HEK293 (cell line): ENCODE results near the gene CCDC85C.
A peak's percentile ranks its signal among the peaks of the same experiment; 100 is the strongest.

ENCODE experiments used
- ELK4 ChIP-seq: IDR thresholded peaks from 2 replicates; pipeline ENCODE4 v1.6.1; 2011; ENCODE audit warnings: mild to moderate bottlenecking, low read depth, low read length, borderline replicate concordance
- FEZF1 ChIP-seq: fragments of 450-650 bp; formaldehyde crosslinking; IDR thresholded peaks from 2 replicates; pipeline ENCODE4 v1.5.1; 2016; ENCODE audit warnings: missing biosample characterization, missing genetic modification characterization
- KLF8 ChIP-seq: fragments of 450-650 bp; formaldehyde crosslinking; IDR thresholded peaks from 2 replicates; pipeline ENCODE4 v1.5.1; 2016; ENCODE audit warnings: missing biosample characterization, missing genetic modification characterization
- MEIS1 ChIP-seq: sonication (generic); formaldehyde crosslinking; IDR thresholded peaks from 2 replicates; pipeline ENCODE4 v1.8.1; 2022; ENCODE audit warnings: missing genetic modification reagents, mild to moderate bottlenecking, borderline replicate concordance
- MZF1 ChIP-seq: fragments of 450-650 bp; formaldehyde crosslinking; IDR thresholded peaks from 2 replicates; pipeline ENCODE4 v1.5.1; 2017; ENCODE audit warnings: missing biosample characterization, missing genetic modification characterization, borderline replicate concordance
- PRDM1 ChIP-seq: fragments of 450-650 bp; formaldehyde crosslinking; IDR thresholded peaks from 2 replicates; pipeline ENCODE4; 2016; ENCODE audit warnings: missing biosample characterization, missing genetic modification characterization
- PRDM6 ChIP-seq: fragments of 450-650 bp; formaldehyde crosslinking; IDR thresholded peaks from 2 replicates; pipeline ENCODE4 v1.5.1; 2017; ENCODE audit warnings: missing biosample characterization, missing genetic modification characterization
- SP2 ChIP-seq: fragments of 450-650 bp; formaldehyde crosslinking; IDR thresholded peaks from 2 replicates; pipeline ENCODE4 v1.5.1; 2016; ENCODE audit warnings: missing biosample characterization, missing genetic modification characterization
- ZBTB49 ChIP-seq: fragments of 450-650 bp; formaldehyde crosslinking; IDR thresholded peaks from 2 replicates; pipeline ENCODE4 v1.5.1; 2016; ENCODE audit warnings: missing biosample characterization, missing genetic modification characterization, low read depth
- ZFHX2 ChIP-seq: fragments of 450-650 bp; formaldehyde crosslinking; conservative IDR thresholded peaks from 2 replicates; pipeline ENCODE4 v1.5.1; 2016; ENCODE audit warnings: missing biosample characterization, missing genetic modification characterization
- ZNF112 ChIP-seq: fragments of 450-650 bp; formaldehyde crosslinking; IDR thresholded peaks from 2 replicates; pipeline ENCODE4 v1.5.0; 2017; ENCODE audit warnings: missing biosample characterization, missing genetic modification characterization
- ZNF133 ChIP-seq: fragments of 450-650 bp; formaldehyde crosslinking; IDR thresholded peaks from 2 replicates; pipeline ENCODE4 v1.5.1; 2016; ENCODE audit warnings: missing biosample characterization, missing genetic modification characterization
- ZNF148 ChIP-seq: fragments of 450-650 bp; formaldehyde crosslinking; IDR thresholded peaks from 2 replicates; pipeline ENCODE4 v1.5.0; 2017; ENCODE audit warnings: missing biosample characterization, missing genetic modification characterization, borderline replicate concordance
- ZNF221 ChIP-seq: fragments of 450-650 bp; formaldehyde crosslinking; IDR thresholded peaks from 2 replicates; pipeline ENCODE4 v1.5.1; 2017; ENCODE audit warnings: missing biosample characterization, missing genetic modification characterization, borderline replicate concordance
- ZNF223 ChIP-seq: fragments of 450-650 bp; formaldehyde crosslinking; IDR thresholded peaks from 2 replicates; pipeline ENCODE4 v1.5.1; 2016; ENCODE audit warnings: missing biosample characterization, missing genetic modification characterization
- ZNF354C ChIP-seq: fragments of 450-650 bp; formaldehyde crosslinking; IDR thresholded peaks from 2 replicates; pipeline ENCODE4 v1.5.1; 2016; ENCODE audit warnings: missing biosample characterization, missing genetic modification characterization, low read depth, borderline replicate concordance
- ZNF366 ChIP-seq: fragments of 450-650 bp; formaldehyde crosslinking; conservative IDR thresholded peaks from 2 replicates; pipeline ENCODE4 v1.5.1; 2016; ENCODE audit warnings: missing biosample characterization, missing genetic modification characterization
- ZNF580 ChIP-seq: fragments of 450-650 bp; formaldehyde crosslinking; IDR thresholded peaks from 2 replicates; pipeline ENCODE4 v1.5.1; 2016; ENCODE audit warnings: missing biosample characterization, missing genetic modification characterization
- ZNF585B ChIP-seq: fragments of 450-650 bp; formaldehyde crosslinking; IDR thresholded peaks from 2 replicates; pipeline ENCODE4 v1.5.1; 2016; ENCODE audit warnings: missing biosample characterization, missing genetic modification characterization
- ZNF658 ChIP-seq: fragments of 450-650 bp; formaldehyde crosslinking; IDR thresholded peaks from 2 replicates; pipeline ENCODE4; 2016; ENCODE audit warnings: missing biosample characterization, missing genetic modification characterization
- ZNF692 ChIP-seq: fragments of 450-650 bp; formaldehyde crosslinking; IDR thresholded peaks from 2 replicates; pipeline ENCODE4 v1.5.1; 2016; ENCODE audit warnings: missing biosample characterization, missing genetic modification characterization
- ZNF768 ChIP-seq: fragments of 450-650 bp; formaldehyde crosslinking; IDR thresholded peaks from 2 replicates; pipeline ENCODE4 v1.5.1; 2018; ENCODE audit warnings: missing biosample characterization, mild to moderate bottlenecking, missing genetic modification characterization
- ZNF777 ChIP-seq: fragments of 450-650 bp; formaldehyde crosslinking; IDR thresholded peaks from 2 replicates; pipeline ENCODE4 v1.5.1; 2017; ENCODE audit warnings: missing biosample characterization, missing genetic modification characterization, borderline replicate concordance
- ZNF785 ChIP-seq: fragments of 450-650 bp; formaldehyde crosslinking; IDR thresholded peaks from 2 replicates; pipeline ENCODE4 v1.5.1; 2016; ENCODE audit warnings: missing biosample characterization, missing genetic modification characterization

Gene CCDC85C

GRCh38 chr14:99568567-99569560 lies 35.1 kb downstream of the CCDC85C start (continued):
- no peak for TF ChIP-seq ZBTB49 (tag by site-specific recombination)
- TF ChIP-seq ZNF580 (tag by site-specific recombination), result no peak
- TF ChIP-seq ZNF223, result no peak
- no peak for TF ChIP-seq ZNF133 (tag by site-specific recombination)
- TF ChIP-seq ZNF354C, result no peak
- no peak for TF ChIP-seq MZF1
- no peak for TF ChIP-seq ZNF148
- TF ChIP-seq KLF8 (tag by site-specific recombination), result no peak
- 0 out of 2 replicates have a peak, but pooled peaks have one; percentile 28 for TF ChIP-seq ZFHX2 (tag by site-specific recombination)
- no peak for TF ChIP-seq ZNF777
- TF ChIP-seq ZNF692, result 0 out of 2 replicates have a peak, but pooled peaks have one; percentile 47
- TF ChIP-seq SP2 (tag by site-specific recombination), result peak; percentile 13
- no peak for TF ChIP-seq ZNF221
- no peak for TF ChIP-seq ZNF112
- no peak for TF ChIP-seq MEIS1 (CRISPR knock-in tag)
- TF ChIP-seq PRDM6, result no peak
- 0 out of 2 replicates have a peak, but pooled peaks have one; percentile 12 for TF ChIP-seq ZNF585B (tag by site-specific recombination)
- peak; percentile 71 for TF ChIP-seq FEZF1 (tag by site-specific recombination)
- no peak for TF ChIP-seq ZNF785 (tag by site-specific recombination)
- TF ChIP-seq ELK4, result no peak
- TF ChIP-seq ZNF366 (tag by site-specific recombination), result peak; percentile 59; the same call in 1 of the 2 replicates
- no peak for TF ChIP-seq ZNF768 (tag by site-specific recombination)
- TF ChIP-seq PRDM1 (tag by site-specific recombination), result no peak
- no peak for TF ChIP-seq ZNF658 (tag by site-specific recombination)
